ENCODE results near the gene ARHGEF12.

The ARHGEF12 gene

GRCh38 chr11:120329556-120329955 is 6.7 kb upstream of the ARHGEF12 start:
- no peak overlapping the region for H3K4me3 ChIP-seq (ENCODE audit: low read depth in 1 of 2, low read length in 1 of 2)

GRCh38 chr11:120330045-120330444 is 6.2 kb upstream of the ARHGEF12 start:
- TF ChIP-seq CTCF (IDR thresholded peaks at IDR 0.05) = no peak
- H3K27me3 ChIP-seq = peaks cover 99% of the 10 kb centered on the region
- no peak overlapping the region for H3K4me3 ChIP-seq (ENCODE audit: low read depth in 1 of 2, low read length in 1 of 2)
- H3K36me3 ChIP-seq = no peaks in the 10 kb centered on the region
- H3K4me1 ChIP-seq (ENCODE audit: control insufficient read depth in 1 of 2, insufficient read depth in 1 of 2, low read depth in 1 of 2, low read length in 1 of 2) = peaks cover 0 to 7% of the 10 kb centered on the region in 2 experiments
- H3K9me3 ChIP-seq = no peaks in the 10 kb centered on the region
- no peak overlapping the region for H3K27ac ChIP-seq

More at GRCh38 chr11:120329556-120329955, 6.7 kb upstream of the ARHGEF12 start:
- peaks cover 99% of the 10 kb centered on the region for H3K27me3 ChIP-seq
- no peaks in the 10 kb centered on the region for H3K36me3 ChIP-seq
- peaks cover 0 to 4% of the 10 kb centered on the region in 2 experiments for H3K4me1 ChIP-seq (ENCODE audit: control insufficient read depth in 1 of 2, insufficient read depth in 1 of 2, low read depth in 1 of 2, low read length in 1 of 2)
- H3K27ac ChIP-seq = no peak overlapping the region
- no peak for TF ChIP-seq CTCF (IDR thresholded peaks at IDR 0.05)
- no peaks in the 10 kb centered on the region for H3K9me3 ChIP-seq

- Histone ChIP-seq H3K4me3 (ENCODE audit: low read depth in 1 of 2, low read length in 1 of 2) (no peak overlapping the region), H3K27ac (no peak overlapping the region), H3K36me3 (no peaks in the 10 kb centered on the region), H3K9me3 (no peaks in the 10 kb centered on the region), H3K27me3 (peaks cover 99% of the 10 kb centered on the region), H3K4me1 (ENCODE audit: control insufficient read depth in 1 of 2, insufficient read depth in 1 of 2, low read depth in 1 of 2, low read length in 1 of 2) (peaks cover 4 to 15% of the 10 kb centered on the region in 2 experiments)
- TF ChIP-seq CTCF (IDR thresholded peaks at IDR 0.05) = no peak
Measured at GRCh38 chr11:120331301-120331996, 4.8 kb upstream of the ARHGEF12 start.

GRCh38 chr11:120332822-120333716 is 3.1 kb upstream of the ARHGEF12 start:
- H3K9me3 ChIP-seq = no peaks in the 10 kb centered on the region
- no peak for TF ChIP-seq CTCF (IDR thresholded peaks at IDR 0.05)
- no peaks in the 10 kb centered on the region for H3K36me3 ChIP-seq
- H3K4me3 ChIP-seq (ENCODE audit: low read depth in 1 of 2, low read length in 1 of 2) = no peak overlapping the region
- H3K27me3 ChIP-seq = peaks cover 99% of the 10 kb centered on the region
- H3K4me1 ChIP-seq (ENCODE audit: control insufficient read depth in 1 of 2, insufficient read depth in 1 of 2, low read depth in 1 of 2, low read length in 1 of 2) = peaks cover 11 to 29% of the 10 kb centered on the region in 2 experiments
- no peak overlapping the region for H3K27ac ChIP-seq

GRCh38 chr11:120333801-120334200 is 2.4 kb upstream of the ARHGEF12 start:
- H3K27ac ChIP-seq = no peak overlapping the region
- no peaks in the 10 kb centered on the region for H3K9me3 ChIP-seq
- no peak for TF ChIP-seq CTCF (IDR thresholded peaks at IDR 0.05)
- H3K4me1 ChIP-seq (ENCODE audit: control insufficient read depth in 1 of 2, insufficient read depth in 1 of 2, low read depth in 1 of 2, low read length in 1 of 2) = peaks cover 11 to 29% of the 10 kb centered on the region in 2 experiments
- H3K36me3 ChIP-seq = no peaks in the 10 kb centered on the region
- H3K4me3 ChIP-seq (ENCODE audit: low read depth in 1 of 2, low read length in 1 of 2) = no peak overlapping the region
- H3K27me3 ChIP-seq = peaks cover 100% of the 10 kb centered on the region
